SU-DHL-6 (cell line): Measurements from ENCODE around the gene PGLYRP1.

ENCODE experiments used
- EZH2phosphoT487 ChIP-seq: fragments of 200-600 bp; sonication (generic), shearing (Covaris generic); conservative IDR thresholded peaks from 2 replicates; pipeline ENCODE4 v1.6.1; 2018; ENCODE audit warnings: mild to moderate bottlenecking, antibody characterized with exemption, low read length, moderate library complexity, mixed read lengths
- TF ChIP-seq, protein P1 (sequence below): fragments of 200-600 bp; sonication (generic); IDR thresholded peaks from one replicate; pipeline ENCODE4 v1.5.1; 2017; ENCODE audit warnings: antibody characterized with exemption, mild to moderate bottlenecking, low read length, moderate library complexity; ENCODE audit not compliant: insufficient read depth, poor library complexity, severe bottlenecking

- TF ChIP-seq, protein P1, sequence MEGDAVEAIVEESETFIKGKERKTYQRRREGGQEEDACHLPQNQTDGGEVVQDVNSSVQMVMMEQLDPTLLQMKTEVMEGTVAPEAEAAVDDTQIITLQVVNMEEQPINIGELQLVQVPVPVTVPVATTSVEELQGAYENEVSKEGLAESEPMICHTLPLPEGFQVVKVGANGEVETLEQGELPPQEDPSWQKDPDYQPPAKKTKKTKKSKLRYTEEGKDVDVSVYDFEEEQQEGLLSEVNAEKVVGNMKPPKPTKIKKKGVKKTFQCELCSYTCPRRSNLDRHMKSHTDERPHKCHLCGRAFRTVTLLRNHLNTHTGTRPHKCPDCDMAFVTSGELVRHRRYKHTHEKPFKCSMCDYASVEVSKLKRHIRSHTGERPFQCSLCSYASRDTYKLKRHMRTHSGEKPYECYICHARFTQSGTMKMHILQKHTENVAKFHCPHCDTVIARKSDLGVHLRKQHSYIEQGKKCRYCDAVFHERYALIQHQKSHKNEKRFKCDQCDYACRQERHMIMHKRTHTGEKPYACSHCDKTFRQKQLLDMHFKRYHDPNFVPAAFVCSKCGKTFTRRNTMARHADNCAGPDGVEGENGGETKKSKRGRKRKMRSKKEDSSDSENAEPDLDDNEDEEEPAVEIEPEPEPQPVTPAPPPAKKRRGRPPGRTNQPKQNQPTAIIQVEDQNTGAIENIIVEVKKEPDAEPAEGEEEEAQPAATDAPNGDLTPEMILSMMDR = no peak
- TF ChIP-seq EZH2phosphoT487 = no peak
Measured at GRCh38 chr19:46002678-46003275, 20.1 kb downstream of the PGLYRP1 start.
